ENCODE data around the gene TTLL5.

TTLL5 gene

DNA sequence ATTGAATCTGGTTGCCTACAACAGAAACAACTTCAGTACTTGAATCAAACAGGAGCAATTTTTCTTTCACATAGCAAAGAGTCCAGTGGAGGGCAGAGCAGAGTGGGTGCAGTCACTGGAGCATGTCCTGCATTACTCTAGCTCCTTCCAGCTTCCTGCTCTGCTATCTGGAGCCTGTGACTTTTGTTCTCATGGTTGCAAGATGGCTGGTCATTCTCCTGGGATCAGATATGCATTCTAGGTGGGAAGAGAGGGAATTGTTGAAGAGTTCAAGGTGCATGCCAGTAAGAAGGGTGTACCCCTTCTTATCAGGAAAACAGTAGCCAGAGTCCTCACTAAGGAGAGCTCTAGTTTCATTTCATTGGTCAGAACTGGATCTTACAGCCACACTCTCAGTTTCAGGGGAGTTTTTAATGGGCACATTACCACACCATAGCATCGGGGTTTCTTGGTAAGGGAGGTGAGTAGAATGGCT, 332.6 kb downstream of the TTLL5 start:
- no peak for DNase-seq (ENCODE audit: low spot score)

DNA sequence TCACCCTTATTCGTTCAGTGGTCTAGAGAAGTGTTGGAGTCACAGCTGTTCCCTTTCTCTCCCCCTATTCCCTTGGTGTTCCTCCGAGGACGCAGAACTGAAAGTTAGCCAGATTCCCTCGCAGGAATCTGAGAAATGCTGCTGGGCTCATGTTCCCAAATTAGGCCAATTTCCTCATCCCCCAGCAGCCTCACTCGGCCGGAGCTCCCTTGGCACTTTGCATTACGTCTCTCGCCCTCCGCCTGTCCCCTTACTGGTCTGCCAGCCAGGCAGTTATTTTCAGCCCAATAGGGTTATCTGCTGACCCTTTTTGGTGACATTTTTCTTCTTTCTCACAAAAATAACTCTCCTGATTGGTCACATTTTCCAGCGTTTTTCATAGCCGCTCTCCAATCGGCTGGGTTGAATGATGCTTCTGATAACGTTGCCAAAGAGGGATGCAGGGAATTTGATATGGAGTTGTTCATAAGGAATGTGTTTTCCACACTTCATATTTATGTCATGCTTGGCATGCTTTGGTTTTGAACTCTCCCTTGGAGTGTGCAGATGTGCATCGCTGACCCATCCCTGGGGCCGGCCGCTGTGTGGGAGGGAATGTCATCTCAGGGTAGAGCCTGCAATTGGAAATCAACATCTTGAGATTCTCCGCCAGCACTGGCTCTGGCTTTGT, 334.5 kb downstream of the TTLL5 start:
- DNase-seq (ENCODE audit: low spot score), result no peak

DNA sequence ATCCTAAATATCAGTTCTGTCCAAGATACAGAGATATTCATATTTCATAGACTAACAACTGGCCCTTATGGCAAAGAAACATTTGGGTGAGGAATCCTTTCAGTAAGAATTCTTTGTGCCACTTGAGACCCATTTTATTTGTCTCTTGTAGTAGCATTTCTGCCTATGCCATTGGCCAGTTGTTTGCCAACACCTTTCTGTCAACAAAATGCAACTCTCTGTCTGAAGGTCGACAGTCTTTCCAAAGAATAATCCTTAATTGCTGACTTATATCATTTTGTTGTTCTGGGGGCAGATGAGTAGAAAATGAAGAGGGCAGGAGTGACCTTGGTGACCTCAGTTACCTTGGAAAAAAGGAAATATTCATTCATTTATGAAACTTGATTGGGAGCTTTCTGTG, 335.4 kb downstream of the TTLL5 start:
- no peak for DNase-seq (ENCODE audit: low spot score)

GRCh38 chr14:75999511-76000190, 338.6 kb downstream of the TTLL5 start:
- DNase-seq (ENCODE audit: low spot score), result no peak

- no peak for DNase-seq (ENCODE audit: low spot score)
Observed at GRCh38 chr14:76002383-76002782, 341.3 kb downstream of the TTLL5 start.

Data from AG20443 (cell line).